NCI-H524 treated with DMSO at 0.1 percent for 48 hours (cell line): Measurements from ENCODE around the gene SH3TC1.
A peak's percentile ranks its signal among the peaks of the same experiment; 100 is the strongest.

Experiments used
- DNase-seq: peaks from one replicate; lab custom pipeline; 2025; lab: John Stamatoyannopoulos, UW

SH3TC1 gene

GRCh38 chr4:8198906-8199593, at the start of gene SH3TC1:
SH3TC1 (plus strand) TSS chr4:8199290; CDS start chr4:8205195, 5,905 bp downstream.
- no peak for DNase-seq

- no peak for DNase-seq
These were observed 49.4 kb upstream of the SH3TC1 start for GRCh38 chr4:8149664-8150063.

- DNase-seq, result no peak
These were observed 48.7 kb upstream of the SH3TC1 start for GRCh38 chr4:8150152-8151090.

- no peak for DNase-seq
These were observed 47.9 kb upstream of the SH3TC1 start for GRCh38 chr4:8151165-8151650.

GRCh38 chr4:8152090-8152864, 46.8 kb upstream of the SH3TC1 start:
- no peak for DNase-seq

- DNase-seq, result no peak
These were observed 46.2 kb upstream of the SH3TC1 start for GRCh38 chr4:8152865-8153257.

- no peak for DNase-seq
These were observed 45.6 kb upstream of the SH3TC1 start for GRCh38 chr4:8153441-8153840.

- DNase-seq, result no peak
These were observed 44.0 kb upstream of the SH3TC1 start for GRCh38 chr4:8155048-8155447.

GRCh38 chr4:8155660-8156421, 43.2 kb upstream of the SH3TC1 start:
- no peak for DNase-seq

GRCh38 chr4:8156617-8157016, 42.5 kb upstream of the SH3TC1 start:
- no peak for DNase-seq

GRCh38 chr4:8157496-8157895, 41.6 kb upstream of the SH3TC1 start:
- no peak for DNase-seq

GRCh38 chr4:8157944-8158709, 41.0 kb upstream of the SH3TC1 start:
- no peak for DNase-seq

- peak; percentile 71 for DNase-seq
These were observed 40.2 kb upstream of the SH3TC1 start, which contains the start of gene ABLIM2 for GRCh38 chr4:8158710-8159536. ABLIM2 (minus strand) TSS chr4:8158813; CDS start chr4:8158689, 124 bp downstream.

- DNase-seq, result no peak
These were observed 39.4 kb upstream of the SH3TC1 start for GRCh38 chr4:8159537-8160232.

- no peak for DNase-seq
These were observed 38.9 kb upstream of the SH3TC1 start for GRCh38 chr4:8160233-8160560.

GRCh38 chr4:8160572-8160971, 38.5 kb upstream of the SH3TC1 start:
- no peak for DNase-seq

- no peak for DNase-seq
These were observed 36.5 kb upstream of the SH3TC1 start for GRCh38 chr4:8162625-8163024.

GRCh38 chr4:8163026-8163425, 36.1 kb upstream of the SH3TC1 start:
- DNase-seq, result no peak
